ACC112 (cell line): ENCODE data around the gene PIGU.

ENCODE experiments used
- H2AFZ ChIP-seq: fragments of 200-600 bp; sonication (generic); one replicate; pipeline ENCODE4 v1.6.0; 2017; ENCODE audit warnings: antibody characterized with exemption, low read length; ENCODE audit not compliant: unreplicated experiment
- H3K27ac ChIP-seq: fragments of 200-600 bp; sonication (generic); 2 replicates; pipeline ENCODE4 v1.5.1; 2014; ENCODE audit warnings: low read depth, mild to moderate bottlenecking, antibody characterized with exemption, low read length, moderate library complexity
- H3K27me3 ChIP-seq: fragments of 200-600 bp; sonication (generic); 2 replicates; pipeline ENCODE4 v1.6.1; 2014; ENCODE audit warnings: mild to moderate bottlenecking, antibody characterized with exemption, low read length, moderate library complexity, mixed read lengths; ENCODE audit not compliant: insufficient read depth
- H3K36me3 ChIP-seq: fragments of 200-600 bp; sonication (generic); 2 replicates; pipeline ENCODE4 v1.6.1; 2016; ENCODE audit warnings: mild to moderate bottlenecking, antibody characterized with exemption, low read length, moderate library complexity, mixed read lengths; ENCODE audit not compliant: insufficient read depth
- H3K4me1 ChIP-seq: fragments of 200-600 bp; sonication (generic); one replicate; pipeline ENCODE4 v1.6.1; 2016; ENCODE audit warnings: low read length, mixed read lengths; ENCODE audit not compliant: insufficient read depth, unreplicated experiment, control insufficient read depth
- H3K4me3 ChIP-seq: fragments of 200-600 bp; sonication (generic); 2 replicates; pipeline ENCODE4 v1.5.1; 2014; ENCODE audit warnings: mild to moderate bottlenecking, low read depth, low read length
- H3K79me2 ChIP-seq: fragments of 200-600 bp; sonication (generic); one replicate; pipeline ENCODE4 v1.6.0; 2016; ENCODE audit warnings: low read length; ENCODE audit not compliant: control insufficient read depth, unreplicated experiment, insufficient read depth

The PIGU gene

DNA sequence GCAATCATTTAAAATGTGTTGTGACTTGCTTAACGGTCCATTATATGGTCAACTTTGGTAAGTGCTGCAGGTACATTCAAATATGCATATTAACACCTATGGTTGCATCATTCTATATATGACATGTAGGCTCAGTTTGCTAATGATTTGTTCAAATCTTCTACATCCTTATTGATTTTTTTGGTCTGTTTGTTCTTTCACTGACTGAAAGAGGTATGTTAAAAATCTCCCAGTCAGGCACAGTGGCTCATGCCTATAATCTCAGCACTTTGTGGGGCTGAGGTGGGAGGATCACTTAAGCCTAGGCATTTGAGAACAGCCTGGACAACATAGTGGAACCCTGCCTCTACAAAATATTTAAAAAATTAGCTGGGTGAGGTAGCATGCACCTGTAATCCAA, 29.2 kb downstream of the PIGU start:
- H2AFZ ChIP-seq = no peak overlapping the region
- peaks cover 5% of the 10 kb centered on the region for H3K4me1 ChIP-seq
- H3K4me3 ChIP-seq = no peak overlapping the region
- 0 out of 2 replicates have a peak, but pooled peaks cover 4% of the 10 kb centered on the region for H3K36me3 ChIP-seq
- no peaks in the 10 kb centered on the region for H3K79me2 ChIP-seq
- H3K27ac ChIP-seq = no peak overlapping the region
- H3K27me3 ChIP-seq = no peaks in the 10 kb centered on the region

DNA sequence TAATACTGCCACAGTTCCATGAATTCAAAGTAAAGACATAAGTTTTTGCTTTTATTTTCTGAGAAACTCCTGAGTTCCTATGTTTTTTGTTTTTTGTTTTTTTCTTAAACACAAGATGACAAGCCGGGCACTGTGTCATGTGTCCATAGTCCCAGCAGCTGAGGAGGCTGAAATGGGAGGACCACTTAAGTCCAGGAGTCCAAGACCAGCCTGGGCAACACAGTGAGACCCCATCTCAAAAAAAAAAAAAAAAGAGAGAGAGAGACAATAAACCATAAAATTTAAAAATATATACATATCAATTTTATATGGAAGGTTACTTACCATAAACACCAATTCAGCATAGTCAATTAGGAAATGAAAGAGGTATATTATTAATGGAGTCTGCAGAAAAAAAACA, 31.9 kb downstream of the PIGU start:
- no peaks in the 10 kb centered on the region for H3K79me2 ChIP-seq
- no peaks in the 10 kb centered on the region for H3K27me3 ChIP-seq
- no peaks in the 10 kb centered on the region for H3K36me3 ChIP-seq
- peaks cover 5% of the 10 kb centered on the region for H3K4me1 ChIP-seq
- H2AFZ ChIP-seq = no peak overlapping the region
- no peak overlapping the region for H3K4me3 ChIP-seq
- H3K27ac ChIP-seq = no peak overlapping the region

DNA sequence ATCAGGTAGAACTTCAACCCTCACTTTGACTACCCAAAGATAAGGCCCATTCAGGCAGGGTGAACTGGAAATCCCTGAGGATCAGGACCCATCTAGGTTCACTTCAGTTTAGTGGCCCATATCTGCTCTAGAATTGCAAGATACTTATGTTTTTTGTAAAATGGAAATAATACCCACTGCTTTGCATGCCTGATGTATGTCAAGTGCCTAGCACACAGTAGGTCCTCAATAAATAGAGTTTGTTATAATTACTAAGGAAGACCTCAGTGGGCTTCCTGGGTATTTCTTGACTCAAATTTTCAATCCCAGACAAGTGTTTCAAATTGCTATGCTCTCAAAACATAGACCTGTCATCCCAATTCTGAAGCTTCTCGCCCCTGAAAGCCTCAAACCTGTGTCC, 32.5 kb downstream of the PIGU start:
- Histone ChIP-seq H3K4me3 (no peak overlapping the region), H3K27ac (no peak overlapping the region), H2AFZ (no peak overlapping the region), H3K36me3 (no peaks in the 10 kb centered on the region), H3K27me3 (no peaks in the 10 kb centered on the region), H3K4me1 (peaks cover 5% of the 10 kb centered on the region), H3K79me2 (no peaks in the 10 kb centered on the region)

DNA sequence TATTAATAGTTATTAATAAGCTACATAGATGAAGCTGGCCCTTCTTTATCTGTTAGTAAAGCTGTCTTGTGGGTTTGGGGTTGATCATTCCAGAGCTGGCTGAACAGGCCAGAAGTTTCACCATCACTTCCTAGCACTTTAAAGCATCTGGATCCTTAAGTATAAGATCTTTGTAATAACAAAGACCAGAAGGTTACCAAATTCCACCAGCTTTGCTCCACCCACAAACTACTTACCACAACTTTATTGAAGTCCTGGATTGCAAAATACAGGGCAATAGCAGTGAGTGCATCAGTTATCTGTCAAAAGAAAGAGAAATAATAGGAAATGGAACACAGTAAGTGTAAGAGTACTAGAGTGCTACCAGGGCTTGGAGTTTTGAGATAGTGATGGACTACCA, 33.0 kb downstream of the PIGU start:
- H3K36me3 ChIP-seq = no peaks in the 10 kb centered on the region
- no peaks in the 10 kb centered on the region for H3K27me3 ChIP-seq
- H2AFZ ChIP-seq = no peak overlapping the region
- H3K27ac ChIP-seq = no peak overlapping the region
- H3K4me1 ChIP-seq = peaks cover 5% of the 10 kb centered on the region
- no peaks in the 10 kb centered on the region for H3K79me2 ChIP-seq
- H3K4me3 ChIP-seq = no peak overlapping the region

DNA sequence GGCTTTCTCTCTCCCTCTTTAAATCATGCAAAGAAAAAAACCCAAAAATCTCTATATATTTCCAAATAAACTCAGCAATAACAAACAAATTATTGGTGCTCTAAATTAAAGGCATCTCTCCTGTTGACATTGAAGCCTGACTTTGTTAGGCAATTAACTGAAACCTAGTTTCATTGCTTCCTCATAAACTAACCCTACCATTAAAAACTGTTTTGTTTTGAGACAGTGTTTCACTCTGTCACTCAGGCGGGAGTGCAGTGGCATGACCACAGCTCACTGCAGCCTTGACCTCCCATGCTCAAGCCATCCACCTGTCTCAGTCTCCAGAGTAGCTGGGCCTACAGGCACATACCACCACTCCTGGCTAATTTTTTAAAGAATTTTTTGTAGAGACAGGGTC, 34.9 kb downstream of the PIGU start:
- H2AFZ ChIP-seq = no peak overlapping the region
- peaks cover 17% of the 10 kb centered on the region for H3K4me1 ChIP-seq
- H3K27me3 ChIP-seq = no peaks in the 10 kb centered on the region
- no peaks in the 10 kb centered on the region for H3K79me2 ChIP-seq
- H3K4me3 ChIP-seq = no peak overlapping the region
- H3K27ac ChIP-seq = no peak overlapping the region
- no peaks in the 10 kb centered on the region for H3K36me3 ChIP-seq

DNA sequence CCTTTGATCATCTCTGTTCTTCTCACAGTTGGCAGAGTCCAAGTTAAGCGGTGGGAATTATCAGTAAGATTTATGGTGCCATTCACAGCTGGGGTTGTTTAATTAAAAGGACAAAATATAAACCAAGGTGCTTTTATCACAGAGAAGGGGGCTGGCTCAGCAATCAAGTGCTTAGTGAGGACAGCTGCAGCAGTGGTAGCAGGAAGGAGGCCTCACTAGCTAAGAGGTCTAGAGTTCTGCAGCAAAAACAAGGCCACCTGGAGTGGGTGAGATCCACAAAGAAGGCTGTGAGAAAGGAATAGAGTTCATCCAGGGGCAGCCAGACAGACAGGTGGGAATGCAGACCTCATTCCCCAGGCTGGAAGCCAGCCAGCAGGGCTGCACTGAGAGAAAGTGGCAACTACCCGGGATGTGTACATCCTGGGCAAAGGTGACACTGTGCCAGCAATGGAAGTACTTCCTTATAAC, 37.1 kb downstream of the PIGU start:
- Histone ChIP-seq H3K4me3 (no peak overlapping the region), H3K27ac (no peak overlapping the region), H3K4me1 (peaks cover 23% of the 10 kb centered on the region), H2AFZ (no peak overlapping the region), H3K27me3 (no peaks in the 10 kb centered on the region), H3K79me2 (no peaks in the 10 kb centered on the region), H3K36me3 (no peaks in the 10 kb centered on the region)

DNA sequence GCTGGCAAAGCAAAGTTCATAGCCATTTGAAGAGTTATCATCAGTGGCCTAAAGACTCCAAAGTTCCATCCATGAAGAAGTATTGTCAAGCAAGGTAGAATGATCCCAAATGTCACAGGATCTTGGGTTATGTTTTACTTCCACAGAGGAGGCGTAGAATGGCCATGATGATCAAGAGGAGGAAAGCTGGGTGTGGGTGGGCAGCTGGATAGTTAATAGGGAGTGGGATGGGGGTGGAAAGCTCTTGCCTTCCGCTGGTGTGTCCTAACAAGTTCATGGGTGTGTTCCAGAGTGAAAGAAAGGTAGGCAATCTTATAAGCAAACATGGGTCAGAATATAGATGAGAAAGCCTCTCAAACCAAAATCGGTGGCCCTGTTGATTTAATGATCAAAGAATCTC, 38.4 kb downstream of the PIGU start:
- H3K27ac ChIP-seq = peak overlapping the region; percentile 82; the same call in 1 of the 2 replicates
- no peak overlapping the region for H2AFZ ChIP-seq
- peaks cover 18% of the 10 kb centered on the region for H3K4me1 ChIP-seq
- no peaks in the 10 kb centered on the region for H3K36me3 ChIP-seq
- no peaks in the 10 kb centered on the region for H3K27me3 ChIP-seq
- no peak overlapping the region for H3K4me3 ChIP-seq
- H3K79me2 ChIP-seq = no peaks in the 10 kb centered on the region

DNA sequence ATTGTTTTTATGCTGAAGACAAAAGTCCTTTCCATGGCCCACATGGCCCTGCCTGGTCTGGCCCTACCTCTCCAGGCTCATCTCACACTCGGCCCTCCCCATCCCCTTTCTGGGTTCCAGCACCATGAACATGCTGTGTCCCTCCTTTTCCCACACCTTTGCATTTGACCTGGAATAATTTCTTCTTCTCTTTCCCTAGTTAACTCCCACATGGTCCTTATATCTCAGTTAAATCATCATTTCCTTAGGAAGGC, 38.9 kb downstream of the PIGU start:
- H3K27me3 ChIP-seq = no peaks in the 10 kb centered on the region
- no peaks in the 10 kb centered on the region for H3K79me2 ChIP-seq
- no peak overlapping the region for H2AFZ ChIP-seq
- H3K4me3 ChIP-seq = no peak overlapping the region
- peak overlapping the region; percentile 82 for H3K27ac ChIP-seq
- no peaks in the 10 kb centered on the region for H3K36me3 ChIP-seq
- H3K4me1 ChIP-seq = peaks cover 18% of the 10 kb centered on the region

DNA sequence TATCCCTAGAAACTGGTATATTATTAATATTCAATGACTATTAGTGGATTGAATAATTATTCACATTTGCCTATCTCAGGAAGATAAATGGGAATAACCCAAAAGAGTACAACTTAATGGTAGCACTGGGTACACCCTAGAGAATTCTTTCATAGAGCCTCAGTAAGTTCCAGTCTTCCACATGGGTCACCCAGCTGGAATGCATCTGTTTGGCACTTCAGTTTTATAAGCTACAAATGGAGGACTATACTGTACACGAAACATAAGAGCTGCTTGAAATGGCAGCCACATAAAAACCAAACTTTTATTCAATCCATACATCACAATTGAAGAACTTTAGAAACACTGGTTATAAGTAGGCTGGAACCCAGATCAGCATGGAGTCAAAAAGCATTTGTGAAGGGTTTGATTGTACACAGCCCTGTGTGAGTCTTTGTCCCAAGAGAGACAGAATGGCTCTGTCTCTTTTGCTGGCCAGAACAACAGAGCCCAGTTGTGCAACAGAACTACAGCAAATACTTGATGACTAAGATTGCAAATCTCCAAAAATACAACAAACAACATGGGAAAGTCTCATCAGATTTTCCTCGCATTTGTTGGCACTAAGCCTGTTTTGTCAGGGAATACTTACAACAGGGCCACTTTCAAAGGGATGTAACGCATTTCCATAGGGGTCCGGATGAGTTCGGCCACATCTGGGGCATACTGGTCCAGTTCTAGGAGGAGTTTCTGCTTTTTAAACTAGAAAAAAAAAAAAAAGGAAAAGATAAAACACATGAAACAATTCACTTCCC, 39.5 kb downstream of the PIGU start:
- Histone ChIP-seq H3K27me3 (no peaks in the 10 kb centered on the region), H3K4me1 (peaks cover 18% of the 10 kb centered on the region), H3K27ac (peak overlapping the region; percentile 82), H3K36me3 (no peaks in the 10 kb centered on the region), H3K79me2 (no peaks in the 10 kb centered on the region), H3K4me3 (peak overlapping the region; percentile 10; the same call in 1 of the 2 replicates), H2AFZ (no peak overlapping the region)

DNA sequence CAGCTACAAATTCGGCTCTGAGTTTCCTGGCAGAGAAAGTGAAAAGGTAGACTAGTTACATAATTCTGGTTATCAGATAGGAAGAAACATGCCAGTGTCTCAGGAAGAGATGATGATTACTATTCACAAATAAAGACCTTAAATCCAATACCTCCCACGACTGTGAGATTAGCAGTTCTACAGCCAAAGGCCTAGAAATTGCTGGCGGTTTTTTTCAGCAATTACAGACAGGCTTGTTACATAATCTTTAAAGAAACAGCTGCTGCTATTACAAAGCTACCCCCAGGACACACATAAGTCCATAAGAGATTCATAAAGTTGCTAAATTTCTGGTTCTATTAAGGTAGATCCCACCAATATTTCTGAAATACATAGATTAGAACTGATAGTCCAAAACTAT, 40.2 kb downstream of the PIGU start:
- Histone ChIP-seq H3K36me3 (no peaks in the 10 kb centered on the region), H3K4me1 (peaks cover 18% of the 10 kb centered on the region)

DNA sequence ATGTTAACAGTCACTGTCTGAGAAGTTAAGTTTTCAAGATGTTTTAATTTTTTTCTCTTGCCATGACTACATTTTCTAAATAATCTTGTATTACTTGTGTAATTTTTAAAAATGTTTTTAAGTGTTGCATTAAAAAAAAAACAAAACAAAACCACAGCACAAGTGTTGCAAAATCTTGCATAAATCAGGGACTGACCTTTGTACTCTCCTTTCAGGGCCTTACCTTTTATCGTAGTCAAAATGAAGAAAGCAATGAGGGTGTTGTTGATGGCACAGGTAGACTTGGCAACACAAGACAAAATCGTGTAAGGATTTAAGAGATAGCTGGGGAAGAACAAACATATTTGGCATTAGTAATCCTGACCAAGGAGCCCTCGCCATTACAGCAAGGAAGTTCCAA, 42.5 kb downstream of the PIGU start:
- H3K36me3 ChIP-seq = no peaks in the 10 kb centered on the region
- no peaks in the 10 kb centered on the region for H3K79me2 ChIP-seq
- no peaks in the 10 kb centered on the region for H3K27me3 ChIP-seq

More for the DNA sequence above, 40.2 kb downstream of the PIGU start:
- Histone ChIP-seq H2AFZ (no peak overlapping the region), H3K4me3 (no peak overlapping the region), H3K27ac (peak overlapping the region; percentile 82), H3K79me2 (no peaks in the 10 kb centered on the region), H3K27me3 (no peaks in the 10 kb centered on the region)

More for the DNA sequence above, 42.5 kb downstream of the PIGU start:
- Histone ChIP-seq H3K4me1 (peaks cover 18% of the 10 kb centered on the region), H3K4me3 (no peak overlapping the region), H2AFZ (no peak overlapping the region), H3K27ac (no peak overlapping the region)
